Right lobe of liver (tissue), 6 donors: ENCODE data around the gene MACROD2. TPM values are rescaled to one million over a fixed set of nuclear protein-coding genes. Genes with fewer than 3 reads are reported as not detected.

ENCODE experiments used
- ATAC-seq, 4 donors: fragments of 200-7000 bp; cut with Tn5 transposase; one replicate each; pipeline ENCODE4 v1.9.1; 2020; ENCODE audit warnings: mild to moderate bottlenecking in 4 of 4, moderate library complexity in 4 of 4
- DNase-seq, 3 donors: peaks; one replicate each; pipeline ENCODE4 v3.0.0-alpha.2; 2020
- H3K27ac ChIP-seq, 3 donors: fragments of 200-600 bp; one replicate each; pipeline ENCODE4 v1.8.0; 2022
- H3K27me3 ChIP-seq, 2 donors: fragments of 200-600 bp; one replicate each; pipeline ENCODE4 v1.8.0; 2022
- H3K36me3 ChIP-seq, 4 donors: fragments of 200-600 bp; sonication (generic) in 1 of 4; one replicate each; pipeline versions ENCODE4 v1.5.1 to v1.8.0; 2017 to 2022; ENCODE audit warnings: control low read depth in 1 of 4
- H3K4me1 ChIP-seq, 4 donors: fragments of 200-600 bp; sonication (generic) in 1 of 4; one replicate each; pipeline versions ENCODE4 v1.5.1 to v1.8.0; 2017 to 2022; ENCODE audit warnings: control low read depth in 1 of 4
- H3K4me3 ChIP-seq, 3 donors: fragments of 200-600 bp; one replicate each; pipeline ENCODE4 v1.8.0; 2022
- H3K9me3 ChIP-seq, 4 donors: fragments of 200-600 bp; sonication (generic) in 1 of 4; one replicate each; pipeline versions ENCODE4 v1.5.1 to v1.8.0; 2017 to 2022; ENCODE audit warnings: control low read depth in 1 of 4
- CTCF ChIP-seq, 4 donors: fragments of 200-600 bp in 3 of 4; fragments of 450-650 bp in 1 of 4; IDR thresholded peaks; one replicate each; pipeline versions ENCODE4 v1.5.1 to v1.8.0; 2016 to 2022; ENCODE audit warnings: antibody characterized with exemption in 4 of 4, mild to moderate bottlenecking in 2 of 4
- POLR2A ChIP-seq: fragments of 450-650 bp; IDR thresholded peaks from one replicate; pipeline ENCODE4 v1.6.1; 2017; ENCODE audit warnings: antibody characterized with exemption, mild to moderate bottlenecking
- WGBS: methylation state at CpG from one replicate; pipeline ENCODE4 v1.1.6; 2018; ENCODE audit warnings: low coverage, low lambda C conversion rate; ENCODE audit not compliant: insufficient coverage; ENCODE audit errors: missing lambda C conversion rate; 5-methylcytosine and 5-hydroxymethylcytosine counted together
- intact Hi-C, 2 donors: fragments of 100-400 bp; cut with DNase I; formaldehyde crosslinking; loops; one replicate each; pipeline versions ENCODE4 v1.11.2 to v1.14.1; 2022
- total RNA-seq, 6 experiments: library from RNA; depleted of rRNA in 2 of 6; stranded (reverse); fragments of >200 nt in 2 of 6; fragmentation: NEBNext Ultra II Directional in 3 of 6; extraction: Animal tissue kit (Norgen Biotek cat#: 25700) in 3 of 6; gene quantifications; one replicate each; pipeline versions ENCODE4 v1.1.0 to v1.2.4, GENCODE V29; 2016 to 2023
- donor health status: DM: no; HTN: yes; CAD: no.
- donor health status: DM: no; HTN: no; CAD: no.
- donor health status: DM: no; HTN: no; CAD: no.
- donor health status: DM: no; HTN: yes; CAD: no.
- donor health status: DM: no; HTN: yes; CAD: no.

The MACROD2 gene
- total RNA-seq, 6 experiments from 2014 or later = 1.2 to 5.5 (median 3.3) TPM

- ATAC-seq (no peak), DNase-seq (no peak)
- TF ChIP-seq CTCF (IDR thresholded peaks at IDR 0.05) (no peak), POLR2A (no peak)
- Histone ChIP-seq H3K27me3 (no peaks in the 10 kb centered on the region), H3K36me3 (no peaks in the 10 kb centered on the region), H3K4me1 (no peaks in the 10 kb centered on the region), H3K9me3 (no peaks in the 10 kb centered on the region), H3K4me3 (no peak overlapping the region), H3K27ac (no peak overlapping the region)
- intact Hi-C loops = no loop called here
- WGBS = 73% methylated on average over 5 of the region's 7 CpGs
These were observed 805.5 kb downstream of the MACROD2 start for GRCh38 chr20:14800707-14801425.

GRCh38 chr20:14801591-14802325, 806.4 kb downstream of the MACROD2 start:
- H3K36me3 ChIP-seq = no peaks in the 10 kb centered on the region
- H3K27me3 ChIP-seq = no peaks in the 10 kb centered on the region
- no peak overlapping the region for H3K27ac ChIP-seq
- no peak overlapping the region for H3K4me3 ChIP-seq
- TF ChIP-seq CTCF (IDR thresholded peaks at IDR 0.05) = no peak
- TF ChIP-seq POLR2A = no peak
- intact Hi-C loops = no loop called here
- 47% methylated on average over 5 of the region's 5 CpGs for WGBS
- ATAC-seq = peak in 3 of 4 donors; percentile 68 to 90 (median 69)
- no peaks in the 10 kb centered on the region for H3K9me3 ChIP-seq
- no peaks in the 10 kb centered on the region for H3K4me1 ChIP-seq
- no peak for DNase-seq

- Histone ChIP-seq H3K9me3 (no peaks in the 10 kb centered on the region), H3K4me1 (no peaks in the 10 kb centered on the region), H3K4me3 (no peak overlapping the region), H3K27ac (no peak overlapping the region), H3K36me3 (no peaks in the 10 kb centered on the region), H3K27me3 (no peaks in the 10 kb centered on the region)
- 19% methylated on average over 2 of the region's 2 CpGs for WGBS
- no peak for TF ChIP-seq POLR2A
- TF ChIP-seq CTCF (IDR thresholded peaks at IDR 0.05) = no peak
- intact Hi-C loops = no loop called here
- no peak for DNase-seq
- no peak for ATAC-seq
These were observed 811.9 kb downstream of the MACROD2 start for GRCh38 chr20:14807224-14807623.

- WGBS = 90% methylated on average over 2 of the region's 2 CpGs
- Histone ChIP-seq H3K9me3 (no peaks in the 10 kb centered on the region), H3K36me3 (no peaks in the 10 kb centered on the region), H3K4me1 (no peaks in the 10 kb centered on the region), H3K27me3 (no peaks in the 10 kb centered on the region), H3K4me3 (no peak overlapping the region), H3K27ac (no peak overlapping the region)
- intact Hi-C loops = no loop called here
- ATAC-seq = no peak
- TF ChIP-seq POLR2A = no peak
- no peak for TF ChIP-seq CTCF (IDR thresholded peaks at IDR 0.05)
- no peak for DNase-seq
These were observed 820.0 kb downstream of the MACROD2 start for GRCh38 chr20:14815340-14815739.
